Subcutaneous adipose tissue (tissue), 4 donors: ENCODE measurements around the gene ICAM5. TPM values are rescaled to one million over a fixed set of nuclear protein-coding genes. Genes with fewer than 3 reads are reported as not detected.

ENCODE experiments used
- total RNA-seq, 4 donors: library from RNA; depleted of rRNA; stranded (reverse); fragments of >200 nt; gene quantifications; one replicate each; pipeline ENCODE4 v1.1.0, GENCODE V29; 2016
- TF ChIP-seq, protein P1 (sequence below): fragments of 450-650 bp; IDR thresholded peaks from one replicate; pipeline ENCODE4 v1.5.1; 2016; ENCODE audit warnings: low read depth, mild to moderate bottlenecking, control low read depth, antibody characterized with exemption, moderate library complexity

Gene ICAM5
- total RNA-seq, 4 donors from 2014 or later = 0.16 to 0.68 (median 0.52) TPM

DNA sequence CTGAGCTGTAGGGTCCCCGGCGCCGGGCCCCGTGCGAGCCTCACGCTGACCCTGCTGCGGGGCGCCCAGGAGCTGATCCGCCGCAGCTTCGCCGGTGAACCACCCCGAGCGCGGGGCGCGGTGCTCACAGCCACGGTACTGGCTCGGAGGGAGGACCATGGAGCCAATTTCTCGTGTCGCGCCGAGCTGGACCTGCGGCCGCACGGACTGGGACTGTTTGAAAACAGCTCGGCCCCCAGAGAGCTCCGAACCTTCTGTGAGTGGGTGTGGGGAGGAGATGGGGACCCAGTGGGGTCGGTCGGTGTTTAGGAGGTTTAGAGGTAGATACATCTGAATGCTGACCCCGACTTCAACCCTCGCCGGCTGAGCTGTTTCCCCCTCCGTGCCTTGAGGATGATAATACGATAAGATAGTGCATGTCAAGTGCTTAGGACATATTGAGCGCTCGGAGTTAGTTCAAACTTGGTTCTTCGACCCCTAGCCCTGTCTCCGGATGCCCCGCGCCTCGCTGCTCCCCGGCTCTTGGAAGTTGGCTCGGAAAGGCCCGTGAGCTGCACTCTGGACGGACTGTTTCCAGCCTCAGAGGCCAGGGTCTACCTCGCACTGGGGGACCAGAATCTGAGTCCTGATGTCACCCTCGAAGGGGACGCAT, 1.9 kb downstream of the ICAM5 start:
- TF ChIP-seq, protein P1, sequence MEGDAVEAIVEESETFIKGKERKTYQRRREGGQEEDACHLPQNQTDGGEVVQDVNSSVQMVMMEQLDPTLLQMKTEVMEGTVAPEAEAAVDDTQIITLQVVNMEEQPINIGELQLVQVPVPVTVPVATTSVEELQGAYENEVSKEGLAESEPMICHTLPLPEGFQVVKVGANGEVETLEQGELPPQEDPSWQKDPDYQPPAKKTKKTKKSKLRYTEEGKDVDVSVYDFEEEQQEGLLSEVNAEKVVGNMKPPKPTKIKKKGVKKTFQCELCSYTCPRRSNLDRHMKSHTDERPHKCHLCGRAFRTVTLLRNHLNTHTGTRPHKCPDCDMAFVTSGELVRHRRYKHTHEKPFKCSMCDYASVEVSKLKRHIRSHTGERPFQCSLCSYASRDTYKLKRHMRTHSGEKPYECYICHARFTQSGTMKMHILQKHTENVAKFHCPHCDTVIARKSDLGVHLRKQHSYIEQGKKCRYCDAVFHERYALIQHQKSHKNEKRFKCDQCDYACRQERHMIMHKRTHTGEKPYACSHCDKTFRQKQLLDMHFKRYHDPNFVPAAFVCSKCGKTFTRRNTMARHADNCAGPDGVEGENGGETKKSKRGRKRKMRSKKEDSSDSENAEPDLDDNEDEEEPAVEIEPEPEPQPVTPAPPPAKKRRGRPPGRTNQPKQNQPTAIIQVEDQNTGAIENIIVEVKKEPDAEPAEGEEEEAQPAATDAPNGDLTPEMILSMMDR = no peak

DNA sequence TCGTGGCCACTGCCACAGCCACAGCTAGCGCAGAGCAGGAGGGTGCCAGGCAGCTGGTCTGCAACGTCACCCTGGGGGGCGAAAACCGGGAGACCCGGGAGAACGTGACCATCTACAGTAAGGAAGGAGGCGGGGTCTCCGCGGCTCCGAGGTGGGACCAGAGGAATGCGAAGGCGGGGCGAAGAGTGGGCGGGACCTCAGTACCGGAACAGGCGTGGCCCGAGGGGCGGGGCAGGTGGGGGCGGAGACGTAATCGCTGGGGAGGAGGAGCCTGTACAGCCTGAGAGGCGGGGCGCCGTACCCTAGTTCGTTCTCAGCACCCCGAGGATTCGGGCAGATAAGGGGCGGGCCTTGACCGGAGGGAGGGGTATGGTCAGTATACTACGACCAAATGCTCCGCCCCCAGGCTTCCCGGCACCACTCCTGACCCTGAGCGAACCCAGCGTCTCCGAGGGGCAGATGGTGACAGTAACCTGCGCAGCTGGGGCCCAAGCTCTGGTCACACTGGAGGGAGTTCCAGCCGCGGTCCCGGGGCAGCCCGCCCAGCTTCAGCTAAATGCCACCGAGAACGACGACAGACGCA, 2.5 kb downstream of the ICAM5 start:
- TF ChIP-seq, protein P1 = no peak

DNA sequence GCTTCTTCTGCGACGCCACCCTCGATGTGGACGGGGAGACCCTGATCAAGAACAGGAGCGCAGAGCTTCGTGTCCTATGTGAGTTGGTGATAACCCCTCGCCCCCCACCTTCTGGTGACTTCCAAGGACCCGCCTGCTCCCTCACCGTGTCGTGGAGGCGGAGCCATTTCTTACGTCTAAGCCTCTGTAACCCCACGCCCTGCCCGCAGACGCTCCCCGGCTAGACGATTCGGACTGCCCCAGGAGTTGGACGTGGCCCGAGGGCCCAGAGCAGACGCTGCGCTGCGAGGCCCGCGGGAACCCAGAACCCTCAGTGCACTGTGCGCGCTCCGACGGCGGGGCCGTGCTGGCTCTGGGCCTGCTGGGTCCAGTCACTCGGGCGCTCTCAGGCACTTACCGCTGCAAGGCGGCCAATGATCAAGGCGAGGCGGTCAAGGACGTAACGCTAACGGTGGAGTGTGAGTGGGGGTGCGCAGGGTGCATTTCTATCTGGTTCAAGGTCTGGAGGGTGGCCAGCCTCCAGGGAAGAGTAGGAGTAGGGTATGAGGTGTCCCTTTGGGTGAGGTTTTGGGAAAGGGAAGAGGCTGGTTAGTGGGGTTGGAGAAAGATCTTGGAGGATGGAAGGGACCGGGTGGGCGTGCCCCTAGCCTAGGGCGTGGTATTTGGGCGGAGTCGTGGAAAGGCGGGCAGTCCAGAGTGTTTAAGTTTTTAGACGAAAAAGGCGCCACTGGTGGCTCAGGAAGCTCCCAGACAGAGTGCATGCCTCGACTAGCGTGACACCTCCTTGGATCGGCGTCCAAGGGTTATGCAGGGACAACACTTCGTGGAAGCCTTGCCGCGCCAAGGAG, 3.3 kb downstream of the ICAM5 start:
- TF ChIP-seq, protein P1 = no peak

DNA sequence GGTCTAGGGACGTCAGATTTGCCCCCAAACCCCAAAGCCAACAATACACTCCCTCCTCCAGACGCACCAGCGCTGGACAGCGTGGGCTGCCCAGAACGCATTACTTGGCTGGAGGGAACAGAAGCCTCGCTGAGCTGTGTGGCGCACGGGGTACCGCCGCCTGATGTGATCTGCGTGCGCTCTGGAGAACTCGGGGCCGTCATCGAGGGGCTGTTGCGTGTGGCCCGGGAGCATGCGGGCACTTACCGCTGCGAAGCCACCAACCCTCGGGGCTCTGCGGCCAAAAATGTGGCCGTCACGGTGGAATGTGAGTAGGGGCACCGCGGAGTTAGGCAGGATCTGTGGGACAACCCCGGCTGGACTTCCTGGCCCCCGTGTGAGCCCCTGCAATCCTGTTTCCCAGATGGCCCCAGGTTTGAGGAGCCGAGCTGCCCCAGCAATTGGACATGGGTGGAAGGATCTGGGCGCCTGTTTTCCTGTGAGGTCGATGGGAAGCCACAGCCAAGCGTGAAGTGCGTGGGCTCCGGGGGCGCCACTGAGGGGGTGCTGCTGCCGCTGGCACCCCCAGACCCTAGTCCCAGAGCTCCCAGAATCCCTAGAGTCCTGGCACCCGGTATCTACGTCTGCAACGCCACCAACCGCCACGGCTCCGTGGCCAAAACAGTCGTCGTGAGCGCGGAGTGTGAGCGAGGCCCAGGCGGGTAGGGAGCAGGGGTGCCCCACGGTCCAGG, 4.0 kb downstream of the ICAM5 start:
- TF ChIP-seq, protein P1 = no peak

DNA sequence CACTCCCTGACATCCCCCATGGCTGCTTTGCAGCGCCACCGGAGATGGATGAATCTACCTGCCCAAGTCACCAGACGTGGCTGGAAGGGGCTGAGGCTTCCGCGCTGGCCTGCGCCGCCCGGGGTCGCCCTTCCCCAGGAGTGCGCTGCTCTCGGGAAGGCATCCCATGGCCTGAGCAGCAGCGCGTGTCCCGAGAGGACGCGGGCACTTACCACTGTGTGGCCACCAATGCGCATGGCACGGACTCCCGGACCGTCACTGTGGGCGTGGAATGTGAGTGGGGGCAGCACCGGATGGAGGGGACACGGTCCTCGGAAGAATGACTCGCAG, 4.6 kb downstream of the ICAM5 start:
- TF ChIP-seq, protein P1 = no peak

DNA sequence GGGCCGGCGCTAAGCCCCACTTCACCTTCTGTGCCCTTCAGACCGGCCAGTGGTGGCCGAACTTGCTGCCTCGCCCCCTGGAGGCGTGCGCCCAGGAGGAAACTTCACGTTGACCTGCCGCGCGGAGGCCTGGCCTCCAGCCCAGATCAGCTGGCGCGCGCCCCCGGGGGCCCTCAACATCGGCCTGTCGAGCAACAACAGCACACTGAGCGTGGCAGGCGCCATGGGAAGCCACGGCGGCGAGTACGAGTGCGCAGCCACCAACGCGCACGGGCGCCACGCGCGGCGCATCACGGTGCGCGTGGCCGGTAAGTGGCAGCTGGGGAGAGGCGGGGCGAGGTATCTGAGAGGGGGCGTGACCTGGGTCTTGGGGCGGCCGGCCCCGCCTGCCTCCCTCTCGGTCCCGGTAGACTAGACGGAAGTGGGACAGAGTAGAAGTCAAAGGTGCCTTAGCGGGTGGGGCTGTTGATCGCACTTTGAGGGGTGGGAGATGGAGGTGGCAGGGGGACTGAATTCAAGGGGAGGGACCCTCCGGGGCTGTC, 5.6 kb downstream of the ICAM5 start:
- TF ChIP-seq, protein P1 = no peak
